Measurements from ENCODE around the gene ALPL.
"Not testable (repeated sequence)": the region's sequence is repeated elsewhere in the genome, so short reads cannot be mapped to it uniquely, and the experiment has no call there.

ALPL gene

DNA sequence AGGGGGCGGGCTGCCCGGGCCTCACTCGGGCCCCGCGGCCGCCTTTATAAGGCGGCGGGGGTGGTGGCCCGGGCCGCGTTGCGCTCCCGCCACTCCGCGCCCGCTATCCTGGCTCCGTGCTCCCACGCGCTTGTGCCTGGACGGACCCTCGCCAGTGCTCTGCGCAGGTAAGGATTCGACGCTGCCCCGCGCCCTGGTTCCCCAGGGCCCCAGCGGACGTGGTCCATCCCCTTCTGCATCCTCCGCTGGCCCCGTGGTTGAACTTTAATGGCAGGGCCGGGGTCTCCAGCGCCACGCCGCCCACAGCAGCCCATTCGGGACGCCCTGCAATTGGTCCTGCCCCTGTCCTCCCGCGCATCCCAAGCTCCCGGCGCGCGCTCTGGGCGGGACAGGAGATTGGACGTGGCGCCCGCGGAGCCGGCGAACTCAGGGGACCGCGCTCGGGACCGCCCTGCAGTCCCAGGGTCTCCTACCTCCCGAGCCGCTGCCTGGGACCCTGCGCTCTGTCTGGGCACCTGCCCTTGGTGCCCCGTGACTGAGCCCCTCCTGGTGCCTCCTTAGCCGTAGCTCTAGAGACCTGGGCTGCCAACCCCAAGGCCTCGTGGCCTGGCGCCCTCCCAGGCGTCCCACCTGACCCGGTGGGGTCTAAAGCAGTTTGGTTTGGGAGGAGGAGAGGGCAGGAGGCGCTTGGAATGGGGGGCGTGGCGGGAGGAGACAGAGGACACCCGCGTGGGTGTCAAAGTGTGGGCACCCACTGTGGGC lies at the start of gene ALPL:
ALPL (plus strand) TSS at position 73 of the 762 bp plus-strand sequence. CDS start 44,659 bp downstream, outside the sequence.
- no peaks in the 10 kb centered on the region for H3K9me3 ChIP-seq (ENCODE audit: control insufficient read depth in 1 of 2, low read length in 2 of 2)
- H3K4me1 ChIP-seq (ENCODE audit: control insufficient read depth in 1 of 2, insufficient read depth in 2 of 2, low read length in 2 of 2) = peaks cover 0 to 13% of the 10 kb centered on the region in 2 donors
- no peak within 1 kb of the TSS for H3K27ac ChIP-seq (ENCODE audit: low read length)
- H3K4me3 ChIP-seq (ENCODE audit: low read depth in 1 of 2, low read length in 2 of 2) = peak within 1 kb of the TSS in 1 of 2 donors; percentile 47
- H3K27me3 ChIP-seq (ENCODE audit: low read depth, low read length) = peaks cover 17% of the 10 kb centered on the region
- H3K36me3 ChIP-seq (ENCODE audit: control insufficient read depth in 1 of 2, insufficient read depth in 2 of 2, low read length in 2 of 2) = no peaks in the 10 kb centered on the region

DNA sequence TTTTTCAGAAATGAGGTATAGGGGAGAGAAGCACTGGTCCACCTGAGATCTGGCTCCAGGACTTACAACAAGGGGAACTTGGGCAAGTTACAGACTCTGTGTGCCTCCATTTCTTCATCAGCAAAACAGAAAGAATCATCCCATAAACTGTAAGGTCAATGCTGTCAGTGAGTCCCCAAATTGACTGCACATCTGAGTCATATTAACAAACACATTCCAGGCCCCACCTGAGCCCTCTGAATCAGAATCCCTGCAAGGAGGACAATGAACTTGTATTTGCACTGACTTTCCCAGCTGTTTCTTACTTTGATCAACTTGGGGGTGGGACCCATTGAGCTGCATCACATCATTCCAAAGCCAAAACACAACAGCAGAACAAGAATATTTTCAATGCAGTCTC lies 44.1 kb upstream of the ALPL start:
- not testable (repeated sequence) for H3K9me3 ChIP-seq (ENCODE audit: control insufficient read depth in 1 of 2, low read length in 2 of 2); H3K36me3 ChIP-seq (ENCODE audit: control insufficient read depth in 1 of 2, insufficient read depth in 2 of 2, low read length in 2 of 2); H3K27ac ChIP-seq (ENCODE audit: low read length); H3K4me3 ChIP-seq (ENCODE audit: low read depth in 1 of 2, low read length in 2 of 2); H3K4me1 ChIP-seq (ENCODE audit: control insufficient read depth in 1 of 2, insufficient read depth in 2 of 2, low read length in 2 of 2); H3K27me3 ChIP-seq (ENCODE audit: low read depth, low read length)

DNA sequence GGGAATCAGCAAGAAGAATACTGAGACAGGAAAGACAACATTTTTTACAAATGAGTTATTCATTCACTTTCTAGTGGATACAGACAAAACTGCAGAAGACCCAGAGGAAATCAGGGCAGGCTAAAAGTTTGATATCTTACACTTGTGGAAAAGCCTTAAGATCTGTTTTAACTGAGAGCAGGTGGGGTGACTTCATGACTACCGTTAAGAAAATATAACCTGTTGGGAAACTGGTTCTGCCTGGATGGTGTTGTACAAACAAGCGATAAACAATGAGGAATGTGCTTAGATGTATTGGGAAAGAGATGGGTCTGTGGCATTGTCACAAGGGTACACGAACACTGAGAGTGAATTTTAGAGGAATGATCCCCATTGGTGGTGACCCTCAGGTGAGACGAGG lies 41.3 kb upstream of the ALPL start:
- not testable (repeated sequence) for H3K4me1 ChIP-seq (ENCODE audit: control insufficient read depth in 1 of 2, insufficient read depth in 2 of 2, low read length in 2 of 2)

DNA sequence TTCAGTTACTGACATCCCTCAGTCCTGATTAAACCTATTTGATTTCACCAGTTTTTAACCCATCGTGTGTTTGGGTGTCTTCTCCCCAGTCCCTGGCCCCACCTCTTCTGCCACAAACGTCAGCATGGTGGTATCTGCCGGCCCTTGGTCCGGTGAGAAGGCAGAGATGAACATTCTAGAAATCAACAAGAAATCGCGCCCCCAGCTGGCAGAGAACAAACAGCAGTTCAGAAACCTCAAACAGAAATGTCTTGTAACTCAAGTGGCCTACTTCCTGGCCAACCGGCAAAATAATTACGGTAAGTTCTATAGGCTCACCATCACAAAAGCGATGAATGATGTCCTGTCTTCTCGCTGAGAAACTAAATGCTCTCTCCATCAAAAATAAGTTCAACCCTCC lies 40.6 kb upstream of the ALPL start:
- Histone ChIP-seq H3K27ac (ENCODE audit: low read length) (no peak overlapping the region), H3K27me3 (ENCODE audit: low read depth, low read length) (no peaks in the 10 kb centered on the region), H3K9me3 (ENCODE audit: control insufficient read depth in 1 of 2, low read length in 2 of 2) (no peaks in the 10 kb centered on the region), H3K36me3 (ENCODE audit: control insufficient read depth in 1 of 2, insufficient read depth in 2 of 2, low read length in 2 of 2) (peaks cover 0 to 25% of the 10 kb centered on the region in 2 donors), H3K4me1 (ENCODE audit: control insufficient read depth in 1 of 2, insufficient read depth in 2 of 2, low read length in 2 of 2) (no peaks in the 10 kb centered on the region), H3K4me3 (ENCODE audit: low read depth in 1 of 2, low read length in 2 of 2) (no peak overlapping the region)

More for the DNA sequence above, 41.3 kb upstream of the ALPL start:
- H3K27ac ChIP-seq (ENCODE audit: low read length); H3K4me3 ChIP-seq (ENCODE audit: low read depth in 1 of 2, low read length in 2 of 2); H3K9me3 ChIP-seq (ENCODE audit: control insufficient read depth in 1 of 2, low read length in 2 of 2); H3K27me3 ChIP-seq (ENCODE audit: low read depth, low read length): not testable (repeated sequence)
- H3K36me3 ChIP-seq (ENCODE audit: control insufficient read depth in 1 of 2, insufficient read depth in 2 of 2, low read length in 2 of 2) = peaks cover 0 to 18% of the 10 kb centered on the region in 2 donors

DNA sequence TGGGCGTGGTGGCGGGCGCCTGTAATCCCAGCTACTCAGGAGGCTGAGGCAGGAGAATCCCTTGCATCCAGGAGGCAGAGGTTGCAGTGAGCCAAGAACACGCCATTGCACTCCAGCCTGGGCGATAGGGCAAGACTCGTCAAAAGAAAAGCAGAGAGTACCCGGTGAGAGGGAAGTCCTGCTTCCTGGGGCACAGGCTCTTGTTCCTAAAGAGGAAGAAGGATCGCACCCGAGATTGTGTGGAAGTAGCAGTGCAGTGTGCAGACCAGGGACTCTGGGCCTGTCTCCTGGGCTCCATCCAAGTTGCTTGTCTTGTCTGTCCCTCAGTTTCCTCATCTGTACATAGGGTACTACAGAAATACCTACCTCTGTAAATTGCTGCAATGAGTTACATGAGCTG lies 39.6 kb upstream of the ALPL start:
- no peaks in the 10 kb centered on the region for H3K9me3 ChIP-seq (ENCODE audit: control insufficient read depth in 1 of 2, low read length in 2 of 2)
- H3K27ac ChIP-seq (ENCODE audit: low read length) = no peak overlapping the region
- H3K4me3 ChIP-seq (ENCODE audit: low read depth in 1 of 2, low read length in 2 of 2) = no peak overlapping the region
- no peaks in the 10 kb centered on the region for H3K27me3 ChIP-seq (ENCODE audit: low read depth, low read length)
- H3K4me1 ChIP-seq (ENCODE audit: control insufficient read depth in 1 of 2, insufficient read depth in 2 of 2, low read length in 2 of 2) = no peaks in the 10 kb centered on the region
- H3K36me3 ChIP-seq (ENCODE audit: control insufficient read depth in 1 of 2, insufficient read depth in 2 of 2, low read length in 2 of 2) = peaks cover 0 to 28% of the 10 kb centered on the region in 2 donors

DNA sequence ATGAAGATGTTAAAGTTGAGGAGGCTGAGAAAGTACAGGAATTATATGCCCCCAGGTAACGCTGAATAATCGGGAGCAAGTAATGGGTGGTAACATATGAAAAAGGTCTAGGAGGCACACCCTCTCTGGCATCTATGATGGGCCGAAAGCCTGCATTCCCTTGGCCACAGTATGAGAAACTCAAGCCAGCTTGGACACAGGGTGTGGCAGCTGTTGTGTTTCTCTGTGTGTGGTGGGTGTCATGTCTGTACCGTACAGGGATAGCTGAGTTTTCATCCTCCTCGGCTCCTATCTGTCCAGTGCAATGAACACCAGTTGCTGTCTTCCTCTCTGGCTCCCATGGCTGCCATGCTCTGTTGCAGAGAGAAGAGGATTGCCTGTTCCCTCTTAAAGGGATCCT lies 36.4 kb upstream of the ALPL start:
- Histone ChIP-seq H3K4me1 (ENCODE audit: control insufficient read depth in 1 of 2, insufficient read depth in 2 of 2, low read length in 2 of 2) (no peaks in the 10 kb centered on the region), H3K4me3 (ENCODE audit: low read depth in 1 of 2, low read length in 2 of 2) (no peak overlapping the region), H3K36me3 (ENCODE audit: control insufficient read depth in 1 of 2, insufficient read depth in 2 of 2, low read length in 2 of 2) (peaks cover 0 to 31% of the 10 kb centered on the region in 2 donors), H3K9me3 (ENCODE audit: control insufficient read depth in 1 of 2, low read length in 2 of 2) (no peaks in the 10 kb centered on the region), H3K27ac (ENCODE audit: low read length) (no peak overlapping the region), H3K27me3 (ENCODE audit: low read depth, low read length) (no peaks in the 10 kb centered on the region)

DNA sequence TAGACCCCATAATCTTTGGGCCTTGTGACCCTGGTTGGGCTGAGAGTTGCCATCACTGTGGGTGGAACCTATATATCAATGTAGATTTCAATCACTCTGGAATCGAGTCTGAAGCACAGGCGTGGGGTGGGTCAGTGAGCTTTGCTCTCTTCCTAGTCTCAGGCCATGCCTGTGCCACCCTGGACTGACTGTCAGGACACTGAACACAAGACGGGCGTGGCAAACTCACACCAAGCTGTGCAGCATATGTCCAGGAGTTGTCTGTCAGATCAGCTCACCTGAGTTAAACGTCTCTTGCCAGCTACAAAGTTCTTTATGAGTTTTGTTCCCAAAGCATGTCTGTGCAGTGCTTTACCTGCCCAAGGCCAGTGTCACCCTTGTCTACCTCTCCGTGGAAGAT lies 30.9 kb upstream of the ALPL start:
- no peaks in the 10 kb centered on the region for H3K27me3 ChIP-seq (ENCODE audit: low read depth, low read length)
- H3K9me3 ChIP-seq (ENCODE audit: control insufficient read depth in 1 of 2, low read length in 2 of 2) = no peaks in the 10 kb centered on the region
- H3K4me1 ChIP-seq (ENCODE audit: control insufficient read depth in 1 of 2, insufficient read depth in 2 of 2, low read length in 2 of 2) = no peaks in the 10 kb centered on the region
- H3K4me3 ChIP-seq (ENCODE audit: low read depth in 1 of 2, low read length in 2 of 2) = no peak overlapping the region
- H3K27ac ChIP-seq (ENCODE audit: low read length) = no peak overlapping the region
- peaks cover 8 to 26% of the 10 kb centered on the region in 2 donors for H3K36me3 ChIP-seq (ENCODE audit: control insufficient read depth in 1 of 2, insufficient read depth in 2 of 2, low read length in 2 of 2)

DNA sequence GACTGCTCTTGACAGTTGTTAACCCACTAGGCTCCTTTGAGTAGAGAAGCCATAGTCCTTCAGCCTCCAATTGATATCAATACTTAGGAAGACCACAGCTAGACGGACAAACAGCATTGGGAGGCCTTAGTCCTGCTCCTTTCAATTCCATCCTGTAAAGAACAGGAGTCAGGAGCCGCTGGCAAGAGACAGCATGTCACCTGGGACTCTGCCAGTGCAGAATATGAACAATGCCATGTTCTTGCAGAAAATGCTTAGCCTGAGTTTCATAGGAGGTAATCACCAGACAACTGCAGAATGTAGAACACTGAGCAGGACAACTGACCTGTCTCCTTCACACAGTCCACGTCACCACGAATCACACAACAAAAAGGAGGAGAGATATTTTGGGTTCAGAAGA lies 25.3 kb upstream of the ALPL start:
- not testable (repeated sequence) for H3K4me3 ChIP-seq (ENCODE audit: low read depth in 1 of 2, low read length in 2 of 2); H3K27ac ChIP-seq (ENCODE audit: low read length); H3K27me3 ChIP-seq (ENCODE audit: low read depth, low read length); H3K36me3 ChIP-seq (ENCODE audit: control insufficient read depth in 1 of 2, insufficient read depth in 2 of 2, low read length in 2 of 2); H3K4me1 ChIP-seq (ENCODE audit: control insufficient read depth in 1 of 2, insufficient read depth in 2 of 2, low read length in 2 of 2); H3K9me3 ChIP-seq (ENCODE audit: control insufficient read depth in 1 of 2, low read length in 2 of 2)

DNA sequence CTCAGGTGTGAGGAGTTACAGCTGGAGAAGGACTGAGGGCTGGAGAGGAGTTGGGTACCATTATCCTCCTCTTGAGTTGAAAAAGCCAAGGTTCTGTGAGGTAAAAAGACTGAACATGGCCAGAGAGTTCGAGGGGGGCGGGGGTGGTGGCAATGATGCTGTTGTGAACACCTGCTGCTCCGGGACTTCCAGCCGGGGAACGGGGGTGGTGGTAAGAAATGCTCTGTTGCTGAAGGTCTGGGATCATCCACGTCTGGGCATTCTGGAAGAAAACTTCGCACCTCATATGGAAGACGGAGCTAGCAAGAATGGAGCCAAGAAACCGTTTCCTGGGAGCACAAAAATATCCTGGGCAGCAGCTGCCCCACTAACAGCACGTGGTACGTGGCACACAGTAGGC lies 20.1 kb upstream of the ALPL start:
- Histone ChIP-seq H3K9me3 (ENCODE audit: control insufficient read depth in 1 of 2, low read length in 2 of 2) (no peaks in the 10 kb centered on the region), H3K36me3 (ENCODE audit: control insufficient read depth in 1 of 2, insufficient read depth in 2 of 2, low read length in 2 of 2) (no peaks in the 10 kb centered on the region), H3K27ac (ENCODE audit: low read length) (no peak overlapping the region), H3K4me3 (ENCODE audit: low read depth in 1 of 2, low read length in 2 of 2) (no peak overlapping the region), H3K27me3 (ENCODE audit: low read depth, low read length) (no peaks in the 10 kb centered on the region), H3K4me1 (ENCODE audit: control insufficient read depth in 1 of 2, insufficient read depth in 2 of 2, low read length in 2 of 2) (no peaks in the 10 kb centered on the region)

DNA sequence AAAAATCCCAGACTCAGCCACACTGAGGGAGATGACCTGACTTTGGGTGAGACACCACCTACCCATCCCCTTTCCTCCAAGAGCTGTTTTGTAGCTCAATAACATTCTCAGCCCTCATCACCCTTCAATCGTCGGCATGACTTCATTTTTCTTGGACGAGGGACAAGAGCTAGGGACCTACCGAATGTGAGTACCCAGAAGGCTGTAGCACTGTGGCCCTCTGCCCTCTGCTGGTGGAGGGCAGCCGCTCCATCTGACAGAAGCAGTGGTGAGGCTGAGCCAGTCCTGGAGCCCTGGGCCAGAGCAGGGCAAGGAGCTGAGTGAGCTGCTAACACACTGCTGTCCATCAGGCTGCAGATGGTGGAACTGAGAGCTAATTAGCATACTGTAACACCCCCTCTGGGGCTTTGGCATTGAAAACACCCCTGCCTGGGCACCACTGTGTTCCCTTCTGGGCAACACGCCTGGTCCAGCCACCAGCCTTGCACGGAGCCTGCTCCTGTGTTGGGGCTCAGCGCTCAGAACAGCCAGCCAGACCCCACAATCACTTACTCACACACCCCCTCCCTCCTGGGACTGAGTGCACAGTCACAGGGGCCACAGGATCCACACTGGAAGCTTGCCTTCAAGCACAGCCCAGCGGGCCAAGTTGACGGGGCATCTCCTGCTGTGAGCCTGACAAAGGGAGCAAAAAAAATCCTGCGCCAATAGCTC lies 18.3 kb upstream of the ALPL start:
- H3K9me3 ChIP-seq (ENCODE audit: control insufficient read depth in 1 of 2, low read length in 2 of 2) = no peaks in the 10 kb centered on the region
- H3K4me1 ChIP-seq (ENCODE audit: control insufficient read depth in 1 of 2, insufficient read depth in 2 of 2, low read length in 2 of 2) = no peaks in the 10 kb centered on the region
- no peak overlapping the region for H3K4me3 ChIP-seq (ENCODE audit: low read depth in 1 of 2, low read length in 2 of 2)
- H3K27ac ChIP-seq (ENCODE audit: low read length) = no peak overlapping the region
- no peaks in the 10 kb centered on the region for H3K27me3 ChIP-seq (ENCODE audit: low read depth, low read length)
- H3K36me3 ChIP-seq (ENCODE audit: control insufficient read depth in 1 of 2, insufficient read depth in 2 of 2, low read length in 2 of 2) = no peaks in the 10 kb centered on the region

DNA sequence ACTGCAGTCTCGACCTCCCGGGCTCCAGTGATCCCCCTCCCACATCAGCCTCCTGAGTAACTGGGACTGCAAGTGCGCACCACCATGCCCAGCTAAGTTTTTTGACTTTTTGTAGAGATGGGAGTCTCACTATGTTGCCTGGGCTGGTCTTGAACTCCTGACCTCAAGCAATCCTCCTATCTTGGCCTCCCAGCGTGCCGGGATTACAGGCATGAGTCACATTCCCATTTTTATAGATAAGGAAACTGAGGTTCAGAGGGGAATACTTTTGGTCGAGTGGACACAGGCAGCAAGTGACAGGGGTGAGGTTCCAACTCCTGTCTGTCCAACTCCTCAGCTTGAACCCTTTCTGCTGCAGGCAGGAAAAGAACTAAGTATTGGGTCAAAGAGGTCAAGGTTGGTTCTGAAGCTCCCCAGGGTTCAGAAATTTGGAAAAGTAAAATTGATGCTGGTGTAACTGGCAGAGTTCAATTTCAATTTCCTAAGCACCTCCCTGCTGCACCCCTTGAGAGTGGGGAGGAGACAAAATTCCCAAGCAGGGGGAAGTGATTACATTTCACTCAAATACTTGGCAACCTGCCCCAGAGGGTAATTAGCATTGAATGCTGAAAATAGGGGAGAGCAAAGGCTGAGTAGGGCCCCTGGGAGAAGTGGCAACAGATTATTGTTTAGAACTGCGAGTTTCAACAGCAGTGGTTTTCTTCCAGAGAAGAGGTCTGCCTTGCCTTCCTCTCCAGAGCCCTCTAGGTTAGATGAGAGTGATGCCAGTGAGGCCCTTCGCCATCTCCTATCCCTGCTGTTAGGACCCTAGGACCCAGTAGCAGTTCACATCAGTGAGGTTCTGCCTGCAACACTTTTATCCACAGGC lies 17.5 kb upstream of the ALPL start:
- H3K27ac ChIP-seq (ENCODE audit: low read length) = no peak overlapping the region

More for the DNA sequence above, 17.5 kb upstream of the ALPL start:
- H3K27me3 ChIP-seq (ENCODE audit: low read depth, low read length) = no peaks in the 10 kb centered on the region
- no peaks in the 10 kb centered on the region for H3K36me3 ChIP-seq (ENCODE audit: control insufficient read depth in 1 of 2, insufficient read depth in 2 of 2, low read length in 2 of 2)
- H3K9me3 ChIP-seq (ENCODE audit: control insufficient read depth in 1 of 2, low read length in 2 of 2) = no peaks in the 10 kb centered on the region
- H3K4me1 ChIP-seq (ENCODE audit: control insufficient read depth in 1 of 2, insufficient read depth in 2 of 2, low read length in 2 of 2) = no peaks in the 10 kb centered on the region
- H3K4me3 ChIP-seq (ENCODE audit: low read depth in 1 of 2, low read length in 2 of 2) = no peak overlapping the region

Data from muscle layer of duodenum (tissue), 2 donors.